Thoracic aorta (tissue), 2 donors: ENCODE results near the gene FANCL. TPM values are rescaled to one million over a fixed set of nuclear protein-coding genes. Genes with fewer than 3 reads are reported as not detected.
"Not testable (repeated sequence)": the region's sequence is repeated elsewhere in the genome, so short reads cannot be mapped to it uniquely, and the experiment has no call there.

ENCODE experiments used
- ATAC-seq: fragments of 150-250 bp; one replicate; pipeline ENCODE4 v1.8.0; 2017; ENCODE audit warnings: low read depth; ENCODE audit not compliant: insufficient number of reproducible peaks, low FRiP score
- DNase-seq: peaks from one replicate; pipeline ENCODE4 v3.0.0-alpha.2; 2020; ENCODE audit warnings: low spot score
- H3K27ac ChIP-seq, 2 donors: fragments of 200-600 bp; sonication (generic); 1 replicate in 1 of 2; 2 replicates in 1 of 2; pipeline ENCODE4 v1.5.1; 2016; ENCODE audit warnings: mild to moderate bottlenecking in 2 of 2, moderate library complexity in 2 of 2
- H3K27me3 ChIP-seq: fragments of 200-600 bp; sonication (generic); replicated peaks from 2 replicates; pipeline ENCODE4 v1.6.0; 2016; ENCODE audit warnings: mild to moderate bottlenecking; ENCODE audit not compliant: insufficient read depth
- H3K36me3 ChIP-seq: fragments of 200-600 bp; sonication (generic); one replicate; pipeline ENCODE4 v1.5.1; 2016
- H3K4me1 ChIP-seq, 2 donors: fragments of 200-600 bp; sonication (generic); 1 replicate in 1 of 2; 2 replicates in 1 of 2; pipeline versions ENCODE4 v1.5.1 to v1.6.0; 2016; ENCODE audit warnings: low read depth in 2 of 2, mild to moderate bottlenecking in 1 of 2; ENCODE audit not compliant: control insufficient read depth in 1 of 2
- H3K4me3 ChIP-seq: fragments of 200-600 bp; sonication (generic); 2 replicates; pipeline ENCODE4 v1.5.1; 2016; ENCODE audit warnings: mild to moderate bottlenecking
- H3K9me3 ChIP-seq: fragments of 200-600 bp; sonication (generic); 2 replicates; pipeline ENCODE4 v1.5.1; 2016
- CTCF ChIP-seq: fragments of 200-600 bp; sonication (generic); IDR thresholded peaks from one replicate; pipeline ENCODE4 v1.5.1; 2019; ENCODE audit warnings: antibody characterized with exemption
- total RNA-seq, 2 donors: library from RNA; depleted of rRNA; stranded (reverse); fragments of >200 nt; gene quantifications; one replicate each; pipeline versions ENCODE4 v1.1.0 to v1.2.3, GENCODE V29; 2016

The FANCL gene
- total RNA-seq, 2 donors from 2014 or later, result 16.5 to 20.2 TPM

GRCh38 chr2:58195662-58196061 lies 45.5 kb downstream of the FANCL start:
- no peak overlapping the region for H3K27ac ChIP-seq
- H3K27me3 ChIP-seq, result no peaks in the 10 kb centered on the region
- DNase-seq, result no peak
- no peak for ATAC-seq
- no peak overlapping the region for H3K4me3 ChIP-seq
- no peaks in the 10 kb centered on the region for H3K4me1 ChIP-seq
- peaks cover 2% of the 10 kb centered on the region for H3K36me3 ChIP-seq
- no peaks in the 10 kb centered on the region for H3K9me3 ChIP-seq
- no peak for TF ChIP-seq CTCF

- TF ChIP-seq CTCF, result no peak
- DNase-seq (no peak), ATAC-seq (no peak)
- Histone ChIP-seq H3K4me1 (no peaks in the 10 kb centered on the region), H3K27ac (no peak overlapping the region), H3K4me3 (no peak overlapping the region), H3K27me3 (no peaks in the 10 kb centered on the region), H3K36me3 (peaks cover 2% of the 10 kb centered on the region), H3K9me3 (no peaks in the 10 kb centered on the region)
Observed at GRCh38 chr2:58194458-58194857, 46.7 kb downstream of the FANCL start.

- not testable (repeated sequence) for ATAC-seq, H3K27ac ChIP-seq, H3K9me3 ChIP-seq, H3K27me3 ChIP-seq, H3K36me3 ChIP-seq, H3K4me1 ChIP-seq, H3K4me3 ChIP-seq, DNase-seq
Observed at GRCh38 chr2:58187022-58187421, 54.1 kb downstream of the FANCL start.

GRCh38 chr2:58186501-58186900 lies 54.6 kb downstream of the FANCL start:
- no peak for TF ChIP-seq CTCF
- no peaks in the 10 kb centered on the region for H3K27me3 ChIP-seq
- DNase-seq (no peak), ATAC-seq (no peak)
- H3K4me1 ChIP-seq, result no peaks in the 10 kb centered on the region
- H3K27ac ChIP-seq, result no peak overlapping the region
- no peak overlapping the region for H3K4me3 ChIP-seq
- no peaks in the 10 kb centered on the region for H3K36me3 ChIP-seq
- H3K9me3 ChIP-seq, result no peaks in the 10 kb centered on the region

- Histone ChIP-seq H3K27me3 (no peaks in the 10 kb centered on the region), H3K4me1 (no peaks in the 10 kb centered on the region), H3K9me3 (no peaks in the 10 kb centered on the region), H3K27ac (no peak overlapping the region), H3K36me3 (no peaks in the 10 kb centered on the region), H3K4me3 (no peak overlapping the region)
- ATAC-seq (no peak), DNase-seq (no peak)
- TF ChIP-seq CTCF, result no peak
Observed at GRCh38 chr2:58182527-58182926, 58.6 kb downstream of the FANCL start.

- Histone ChIP-seq H3K27ac (no peak overlapping the region), H3K4me3 (no peak overlapping the region), H3K36me3 (no peaks in the 10 kb centered on the region), H3K4me1 (no peaks in the 10 kb centered on the region), H3K27me3 (no peaks in the 10 kb centered on the region), H3K9me3 (no peaks in the 10 kb centered on the region)
- no peak for TF ChIP-seq CTCF
- no peak for ATAC-seq
- DNase-seq, result no peak
Observed at GRCh38 chr2:58180635-58181034, 60.5 kb downstream of the FANCL start.

- not testable (repeated sequence) for ATAC-seq, H3K27me3 ChIP-seq, H3K27ac ChIP-seq, H3K4me3 ChIP-seq, H3K9me3 ChIP-seq, DNase-seq, H3K4me1 ChIP-seq, H3K36me3 ChIP-seq
Observed at GRCh38 chr2:58180175-58180574, 61.0 kb downstream of the FANCL start.

- not testable (repeated sequence) for ATAC-seq, H3K27ac ChIP-seq, H3K4me3 ChIP-seq, H3K36me3 ChIP-seq, H3K9me3 ChIP-seq, DNase-seq, H3K27me3 ChIP-seq, H3K4me1 ChIP-seq
Observed at GRCh38 chr2:58177187-58177586, 63.9 kb downstream of the FANCL start.
